Prostate gland (tissue), 2 donors: ENCODE data around the gene NSD2. TPM values are rescaled to one million over a fixed set of nuclear protein-coding genes. Genes with fewer than 3 reads are reported as not detected.

Experiments used
- DNase-seq: peaks from one replicate; pipeline ENCODE4 v3.0.0-alpha.2; 2019; ENCODE audit warnings: low spot score
- H3K27ac ChIP-seq, 2 donors: fragments of 200-600 bp; sonication (generic); 2 replicates each; pipeline ENCODE4 v1.5.1; 2017 to 2019
- H3K27me3 ChIP-seq: fragments of 200-600 bp; sonication (generic); replicated peaks from 2 replicates; pipeline ENCODE4 v1.5.1; 2019; ENCODE audit not compliant: insufficient read depth
- H3K36me3 ChIP-seq, 2 donors: fragments of 200-600 bp; sonication (generic); 1 replicate in 1 of 2; 2 replicates in 1 of 2; pipeline versions ENCODE4 v1.5.1 to v1.8.1; 2017 to 2019
- H3K4me1 ChIP-seq: fragments of 200-600 bp; sonication (generic); replicated peaks from 2 replicates; pipeline ENCODE4 v1.5.1; 2019
- H3K4me3 ChIP-seq, 2 donors: fragments of 200-600 bp; sonication (generic); 2 replicates each; pipeline ENCODE4 v1.5.1; 2017 to 2019
- H3K9me3 ChIP-seq: fragments of 200-600 bp; sonication (generic); 2 replicates; pipeline ENCODE4 v1.5.1; 2017
- POLR2A ChIP-seq: fragments of 450-650 bp; IDR thresholded peaks from one replicate; pipeline ENCODE4 v1.6.1; 2016; ENCODE audit warnings: antibody characterized with exemption, mild to moderate bottlenecking
- POLR2AphosphoS5 ChIP-seq: sonication (generic); formaldehyde crosslinking; IDR thresholded peaks from one replicate; pipeline ENCODE4 v1.6.1; 2017; ENCODE audit warnings: antibody characterized with exemption
- WGBS: methylation state at CpG from one replicate; pipeline ENCODE4 v1.1.5; 2018; 5-methylcytosine and 5-hydroxymethylcytosine counted together
- intact Hi-C: fragments of 100-400 bp; cut with DNase I; formaldehyde crosslinking; loops from one replicate; pipeline ENCODE4 v1.14.2; 2022
- total RNA-seq, 2 donors: library from RNA; depleted of rRNA; stranded (reverse); fragments of >200 nt; gene quantifications; one replicate each; pipeline ENCODE4 v1.1.0, GENCODE V29; 2016
- TF ChIP-seq, protein P1 (sequence below), 4 experiments: fragments of 200-600 bp in 2 of 4; fragments of 450-650 bp in 2 of 4; sonication (generic) in 2 of 4; IDR thresholded peaks; 1 replicate in 3 of 4; 2 replicates in 1 of 4; pipeline ENCODE4 v1.5.1; 2016 to 2019; ENCODE audit warnings: antibody characterized with exemption in 4 of 4, mild to moderate bottlenecking in 2 of 4, moderate library complexity in 2 of 4

NSD2 gene
- total RNA-seq, 2 donors from 2014 or later: 18.0 to 75.0 TPM

GRCh38 chr4:1857931-1858330 is 13.3 kb upstream of the NSD2 start:
- 52% methylated on average over 5 of the region's 5 CpGs for WGBS
- no peak for DNase-seq
- TF ChIP-seq POLR2A (no peak), POLR2AphosphoS5 (no peak)
- TF ChIP-seq, protein P1, sequence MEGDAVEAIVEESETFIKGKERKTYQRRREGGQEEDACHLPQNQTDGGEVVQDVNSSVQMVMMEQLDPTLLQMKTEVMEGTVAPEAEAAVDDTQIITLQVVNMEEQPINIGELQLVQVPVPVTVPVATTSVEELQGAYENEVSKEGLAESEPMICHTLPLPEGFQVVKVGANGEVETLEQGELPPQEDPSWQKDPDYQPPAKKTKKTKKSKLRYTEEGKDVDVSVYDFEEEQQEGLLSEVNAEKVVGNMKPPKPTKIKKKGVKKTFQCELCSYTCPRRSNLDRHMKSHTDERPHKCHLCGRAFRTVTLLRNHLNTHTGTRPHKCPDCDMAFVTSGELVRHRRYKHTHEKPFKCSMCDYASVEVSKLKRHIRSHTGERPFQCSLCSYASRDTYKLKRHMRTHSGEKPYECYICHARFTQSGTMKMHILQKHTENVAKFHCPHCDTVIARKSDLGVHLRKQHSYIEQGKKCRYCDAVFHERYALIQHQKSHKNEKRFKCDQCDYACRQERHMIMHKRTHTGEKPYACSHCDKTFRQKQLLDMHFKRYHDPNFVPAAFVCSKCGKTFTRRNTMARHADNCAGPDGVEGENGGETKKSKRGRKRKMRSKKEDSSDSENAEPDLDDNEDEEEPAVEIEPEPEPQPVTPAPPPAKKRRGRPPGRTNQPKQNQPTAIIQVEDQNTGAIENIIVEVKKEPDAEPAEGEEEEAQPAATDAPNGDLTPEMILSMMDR (IDR thresholded peaks at IDR 0.05): no peak
- H3K27me3 ChIP-seq: no peaks in the 10 kb centered on the region
- H3K36me3 ChIP-seq: no peaks in the 10 kb centered on the region
- H3K4me3 ChIP-seq: no peak overlapping the region
- intact Hi-C loops: loop anchor here (2.0 kb wide), 1 partner anchor 13 kb away; the partner anchor contains the start of gene NSD2
- no peaks in the 10 kb centered on the region for H3K9me3 ChIP-seq
- H3K27ac ChIP-seq: no peak overlapping the region
- H3K4me1 ChIP-seq: peaks cover 5% of the 10 kb centered on the region

- 89% methylated on average over 1 of the region's 1 CpG for WGBS
Measured at GRCh38 chr4:1859389-1859753, 11.8 kb upstream of the NSD2 start.

GRCh38 chr4:1862055-1862911 is 8.9 kb upstream of the NSD2 start:
- intact Hi-C loops: no loop called here
- H3K27ac ChIP-seq: no peak overlapping the region
- 23% methylated on average over 30 of the region's 45 CpGs for WGBS
- H3K9me3 ChIP-seq: no peaks in the 10 kb centered on the region
- no peak overlapping the region for H3K4me3 ChIP-seq
- H3K4me1 ChIP-seq: peaks cover 1% of the 10 kb centered on the region
- no peaks in the 10 kb centered on the region for H3K27me3 ChIP-seq
- H3K36me3 ChIP-seq: no peaks in the 10 kb centered on the region
- TF ChIP-seq POLR2A (no peak), POLR2AphosphoS5 (no peak)
- TF ChIP-seq, protein P1 (IDR thresholded peaks at IDR 0.05): no peak
- no peak for DNase-seq

More at GRCh38 chr4:1859389-1859753, 11.8 kb upstream of the NSD2 start:
- intact Hi-C loops: no loop called here
- no peak for DNase-seq
- Histone ChIP-seq H3K27me3 (no peaks in the 10 kb centered on the region), H3K4me3 (no peak overlapping the region), H3K27ac (no peak overlapping the region), H3K4me1 (peaks cover 5% of the 10 kb centered on the region), H3K9me3 (no peaks in the 10 kb centered on the region), H3K36me3 (no peaks in the 10 kb centered on the region)
- TF ChIP-seq POLR2A (no peak), POLR2AphosphoS5 (no peak)
- TF ChIP-seq, protein P1 (IDR thresholded peaks at IDR 0.05): no peak

DNA sequence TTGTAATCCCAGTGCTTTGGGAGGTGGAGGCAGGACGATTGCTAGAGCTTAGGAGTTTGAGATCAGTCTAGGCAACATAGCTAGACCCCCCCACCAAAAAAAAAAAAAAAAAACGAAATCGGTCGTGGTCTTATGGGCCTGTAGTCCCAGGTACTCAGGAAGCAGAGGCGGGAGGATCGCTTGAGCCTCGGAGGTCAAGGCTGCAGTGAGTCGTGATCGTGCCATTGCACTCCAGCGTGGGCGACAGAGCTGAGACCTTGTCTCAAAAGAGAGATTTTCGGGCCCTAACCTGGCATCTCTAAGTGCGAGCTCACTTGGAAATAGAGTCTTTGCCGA is 8.3 kb upstream of the NSD2 start:
- TF ChIP-seq POLR2A (no peak), POLR2AphosphoS5 (no peak)
- TF ChIP-seq, protein P1 (IDR thresholded peaks at IDR 0.05): no peak
- H3K27me3 ChIP-seq: no peaks in the 10 kb centered on the region
- no peak for DNase-seq
- 72% methylated on average over 14 of the region's 14 CpGs for WGBS
- no peak overlapping the region for H3K4me3 ChIP-seq
- no peaks in the 10 kb centered on the region for H3K36me3 ChIP-seq
- H3K27ac ChIP-seq: no peak overlapping the region
- H3K9me3 ChIP-seq: no peaks in the 10 kb centered on the region
- no peaks in the 10 kb centered on the region for H3K4me1 ChIP-seq
- intact Hi-C loops: no loop called here
